Activated B cell treated with CpG ODN at 0.5 μM for 24 hours (primary cell): Measurements from ENCODE around the gene NCK2. TPM values are rescaled to one million over a fixed set of nuclear protein-coding genes. Genes with fewer than 3 reads are reported as not detected.

Source experiments
- ATAC-seq: fragments of 200-7000 bp; cut with Tn5 transposase; one replicate; pipeline ENCODE4 v1.10.0; 2021; ENCODE audit warnings: low read depth, mild to moderate bottlenecking, moderate library complexity
- CTCF ChIA-PET: fragments of 350-600 bp; sonication (Branson Sonifier 250); formaldehyde crosslinking; loops from one replicate; lab custom pipeline; 2021; ENCODE audit warnings: antibody characterized with exemption; lab: Charles Lee
- POLR2A ChIA-PET: fragments of 350-600 bp; sonication (Branson Sonifier 250); formaldehyde crosslinking; loops from one replicate; lab custom pipeline; 2021; ENCODE audit warnings: antibody characterized with exemption; lab: Charles Lee
- DNase-seq: peaks from one replicate; pipeline ENCODE4 v3.0.0; 2022
- H3K27ac Mint-ChIP-seq: one replicate; pipeline ENCODE4 v1.8.0; 2020; ENCODE audit warnings: mixed read lengths
- H3K27me3 Mint-ChIP-seq: one replicate; pipeline ENCODE4 v1.8.0; 2021; ENCODE audit warnings: mixed read lengths
- H3K36me3 Mint-ChIP-seq: one replicate; pipeline ENCODE4 v1.8.0; 2021; ENCODE audit warnings: low read depth, mixed read lengths
- H3K4me1 Mint-ChIP-seq: one replicate; pipeline ENCODE4 v1.8.0; 2021; ENCODE audit warnings: mixed read lengths
- H3K4me3 Mint-ChIP-seq: one replicate; pipeline ENCODE4 v1.8.0; 2020; ENCODE audit warnings: mild to moderate bottlenecking, mixed read lengths
- H3K9me3 Mint-ChIP-seq: one replicate; pipeline ENCODE4 v1.8.0; 2020; ENCODE audit warnings: mixed read lengths
- CTCF ChIP-seq: fragments of 200-600 bp; IDR thresholded peaks from one replicate; pipeline ENCODE4 v1.8.0; 2022; ENCODE audit warnings: antibody characterized with exemption, mild to moderate bottlenecking
- intact Hi-C: fragments of 100-400 bp; cut with micrococcal nuclease; formaldehyde crosslinking; loops from one replicate; pipeline ENCODE4 v1.15.1; 2024
- total RNA-seq: library from RNA; stranded (reverse); gene quantifications from 2 replicates; pipeline ENCODE4 v1.2.3, GENCODE V29; 2022

Gene NCK2
- total RNA-seq, 1 donor from 2014 or later: 53.4 TPM

- no peaks in the 10 kb centered on the region for H3K9me3 Mint-ChIP-seq
- intact Hi-C loops: loop anchor here (5.0 kb wide), 2 partner anchors 348 to 793 kb away; no protein-coding TSS in a partner anchor
- H3K4me3 Mint-ChIP-seq: peak overlapping the region; percentile 54
- H3K27me3 Mint-ChIP-seq: no peaks in the 10 kb centered on the region
- H3K36me3 Mint-ChIP-seq: peaks cover 62% of the 10 kb centered on the region
- ATAC-seq (no peak), DNase-seq (no peak)
- POLR2A ChIA-PET: interaction anchor here (0.6 to 1.5 kb wide), 3 partner anchors 19 to 63 kb away, joined by 3 to 5 read pairs (median 3); no protein-coding TSS in a partner anchor
- CTCF ChIA-PET: interaction anchor here (0.6 to 1.1 kb wide), 2 partner anchors 33 to 381 kb away, joined by 3 to 4 read pairs; no protein-coding TSS in a partner anchor
- TF ChIP-seq CTCF: no peak
- peaks cover 86% of the 10 kb centered on the region for H3K4me1 Mint-ChIP-seq
- H3K27ac Mint-ChIP-seq: peak overlapping the region; percentile 78
These were observed 5.1 kb downstream of the NCK2 start for GRCh38 chr2:105749583-105750400.

GRCh38 chr2:105750735-105751134 is 6.0 kb downstream of the NCK2 start:
- H3K27me3 Mint-ChIP-seq: no peaks in the 10 kb centered on the region
- DNase-seq (no peak), ATAC-seq (no peak)
- peaks cover 93% of the 10 kb centered on the region for H3K4me1 Mint-ChIP-seq
- H3K4me3 Mint-ChIP-seq: peak overlapping the region; percentile 1
- no peaks in the 10 kb centered on the region for H3K9me3 Mint-ChIP-seq
- POLR2A ChIA-PET: no interaction called here
- H3K36me3 Mint-ChIP-seq: peaks cover 62% of the 10 kb centered on the region
- intact Hi-C loops: no loop called here
- TF ChIP-seq CTCF: no peak
- CTCF ChIA-PET: no interaction called here
- peak overlapping the region; percentile 78 for H3K27ac Mint-ChIP-seq

- Mint-ChIP-seq H3K9me3 (no peaks in the 10 kb centered on the region), H3K4me1 (peaks cover 93% of the 10 kb centered on the region), H3K4me3 (peak overlapping the region; percentile 1), H3K36me3 (peaks cover 56% of the 10 kb centered on the region), H3K27ac (peak overlapping the region; percentile 78), H3K27me3 (no peaks in the 10 kb centered on the region)
- no peak for DNase-seq
- no peak for TF ChIP-seq CTCF
- POLR2A ChIA-PET: no interaction called here
- no peak for ATAC-seq
- intact Hi-C loops: no loop called here
- CTCF ChIA-PET: no interaction called here
These were observed 6.6 kb downstream of the NCK2 start for GRCh38 chr2:105751272-105751671.

- no peak for TF ChIP-seq CTCF
- Mint-ChIP-seq H3K4me3 (no peak overlapping the region), H3K27ac (peak overlapping the region; percentile 20), H3K4me1 (peaks cover 93% of the 10 kb centered on the region), H3K36me3 (peaks cover 46% of the 10 kb centered on the region), H3K9me3 (no peaks in the 10 kb centered on the region), H3K27me3 (no peaks in the 10 kb centered on the region)
- DNase-seq: no peak
- ChIA-PET CTCF (interaction anchor here (1.0 kb wide), 1 partner anchor 29 kb away, joined by 3 read pairs; no protein-coding TSS in a partner anchor), POLR2A (interaction anchor here (1.2 kb wide), 1 partner anchor 11 kb away, joined by 3 read pairs; no protein-coding TSS in a partner anchor)
- intact Hi-C loops: no loop called here
- ATAC-seq: no peak
These were observed 8.1 kb downstream of the NCK2 start for GRCh38 chr2:105752691-105753358.

- CTCF ChIA-PET: interaction anchor here (1.0 kb wide), 1 partner anchor 29 kb away, joined by 3 read pairs; no protein-coding TSS in a partner anchor
- intact Hi-C loops: no loop called here
These were observed 8.7 kb downstream of the NCK2 start for GRCh38 chr2:105753380-105753779.

More at GRCh38 chr2:105753380-105753779, 8.7 kb downstream of the NCK2 start:
- H3K27me3 Mint-ChIP-seq: no peaks in the 10 kb centered on the region
- H3K36me3 Mint-ChIP-seq: peaks cover 42% of the 10 kb centered on the region
- peaks cover 93% of the 10 kb centered on the region for H3K4me1 Mint-ChIP-seq
- POLR2A ChIA-PET: interaction anchor here (1.2 kb wide), 1 partner anchor 10 kb away, joined by 3 read pairs; no protein-coding TSS in a partner anchor
- H3K4me3 Mint-ChIP-seq: no peak overlapping the region
- H3K27ac Mint-ChIP-seq: peak overlapping the region; percentile 61
- H3K9me3 Mint-ChIP-seq: no peaks in the 10 kb centered on the region
- DNase-seq (no peak), ATAC-seq (no peak)
- no peak for TF ChIP-seq CTCF
